NB4 (cell line): ENCODE data around the gene PLD4.
"Not testable (repeated sequence)": the region's sequence is repeated elsewhere in the genome, so short reads cannot be mapped to it uniquely, and the experiment has no call there.

Experiments used
- DNase-seq: peaks from one replicate; pipeline ENCODE4 v3.0.0; 2010; ENCODE audit warnings: low read depth
- H3K4me3 ChIP-seq: one replicate; pipeline ENCODE4 v1.5.1; 2011; ENCODE audit warnings: mild to moderate bottlenecking, low read depth, low read length, moderate library complexity
- MYC ChIP-seq: IDR thresholded peaks from 2 replicates; pipeline ENCODE4 v1.6.1; 2011; ENCODE audit warnings: low read depth, low read length
- POLR2A ChIP-seq: IDR thresholded peaks from 2 replicates; pipeline ENCODE4 v1.6.1; 2011; ENCODE audit warnings: mild to moderate bottlenecking; ENCODE audit not compliant: insufficient read length; ENCODE audit errors: extremely low read depth
- TF ChIP-seq, protein P1 (sequence below): IDR thresholded peaks from 2 replicates; pipeline ENCODE4 v1.6.1; 2011; ENCODE audit warnings: low read depth, low read length
- TF ChIP-seq, protein P2 (sequence below): IDR thresholded peaks from one replicate; pipeline ENCODE4 v1.5.1; 2012; ENCODE audit warnings: low read depth, low read length

Gene PLD4

DNA sequence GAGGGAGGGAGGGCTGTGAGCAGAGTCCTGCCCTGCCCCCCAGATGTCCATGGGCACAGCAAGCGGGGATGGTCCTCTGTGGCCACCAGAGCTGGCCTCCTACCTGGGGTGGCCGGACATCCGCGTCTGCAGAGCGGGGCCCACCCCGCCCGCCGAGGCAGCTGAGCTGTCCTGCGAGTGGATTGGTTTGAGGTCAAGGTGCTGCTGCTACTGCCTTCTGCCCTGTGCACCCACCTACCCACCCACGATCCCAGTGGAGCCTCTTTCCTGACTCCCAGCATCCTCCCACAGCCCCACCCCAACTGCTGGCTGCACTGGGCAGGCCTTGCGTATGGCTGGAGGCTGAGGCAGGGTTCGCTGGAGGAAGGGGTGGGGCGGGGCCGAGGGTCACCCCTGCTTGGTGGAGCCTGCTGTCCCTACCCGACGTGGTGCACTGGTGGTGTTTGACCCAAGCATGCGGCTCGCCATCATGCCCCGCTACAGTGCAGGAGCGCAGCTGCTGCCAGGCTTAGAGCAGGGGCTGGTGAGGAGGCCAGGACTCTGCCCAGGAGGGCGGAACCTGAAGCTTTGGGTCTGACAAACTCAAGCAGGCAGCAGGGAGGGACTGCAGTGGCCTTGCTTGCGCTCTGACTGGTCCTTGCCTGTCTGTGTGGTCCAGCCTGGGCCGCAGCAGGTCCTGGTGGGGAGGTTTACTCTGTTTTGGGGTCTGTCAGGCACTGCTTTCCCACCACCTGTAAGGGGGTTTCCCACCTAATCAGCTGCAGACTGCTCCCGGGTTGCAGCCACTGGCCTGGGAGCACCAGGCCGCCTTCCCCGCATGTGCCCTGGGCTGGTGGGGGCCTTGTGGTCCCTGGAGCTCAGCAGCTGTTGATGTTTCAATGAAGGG is 35.9 kb upstream of the PLD4 start:
- no peak for DNase-seq

DNA sequence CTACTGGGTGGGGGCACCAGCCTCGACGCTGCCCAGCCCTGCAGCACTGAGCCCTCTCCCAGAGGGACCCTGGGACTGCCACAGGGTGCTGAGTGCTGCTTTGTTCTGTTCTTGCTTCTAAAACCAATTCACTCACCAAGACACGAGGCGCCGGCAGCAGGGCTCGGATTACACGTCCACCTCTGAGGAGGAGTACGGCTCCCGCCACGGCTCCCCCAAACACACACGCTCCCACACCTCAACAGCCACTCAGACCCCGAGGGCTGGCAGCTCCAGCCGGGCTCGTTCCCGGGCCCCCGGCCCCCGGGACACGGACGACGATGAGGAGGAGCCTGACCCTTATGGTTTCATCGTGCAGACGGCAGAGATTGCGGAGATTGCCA is 35.3 kb upstream of the PLD4 start:
- H3K4me3 ChIP-seq: no peak overlapping the region
- TF ChIP-seq, protein P1, sequence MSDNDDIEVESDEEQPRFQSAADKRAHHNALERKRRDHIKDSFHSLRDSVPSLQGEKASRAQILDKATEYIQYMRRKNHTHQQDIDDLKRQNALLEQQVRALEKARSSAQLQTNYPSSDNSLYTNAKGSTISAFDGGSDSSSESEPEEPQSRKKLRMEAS: no peak
- TF ChIP-seq MYC: no peak
- TF ChIP-seq, protein P2, sequence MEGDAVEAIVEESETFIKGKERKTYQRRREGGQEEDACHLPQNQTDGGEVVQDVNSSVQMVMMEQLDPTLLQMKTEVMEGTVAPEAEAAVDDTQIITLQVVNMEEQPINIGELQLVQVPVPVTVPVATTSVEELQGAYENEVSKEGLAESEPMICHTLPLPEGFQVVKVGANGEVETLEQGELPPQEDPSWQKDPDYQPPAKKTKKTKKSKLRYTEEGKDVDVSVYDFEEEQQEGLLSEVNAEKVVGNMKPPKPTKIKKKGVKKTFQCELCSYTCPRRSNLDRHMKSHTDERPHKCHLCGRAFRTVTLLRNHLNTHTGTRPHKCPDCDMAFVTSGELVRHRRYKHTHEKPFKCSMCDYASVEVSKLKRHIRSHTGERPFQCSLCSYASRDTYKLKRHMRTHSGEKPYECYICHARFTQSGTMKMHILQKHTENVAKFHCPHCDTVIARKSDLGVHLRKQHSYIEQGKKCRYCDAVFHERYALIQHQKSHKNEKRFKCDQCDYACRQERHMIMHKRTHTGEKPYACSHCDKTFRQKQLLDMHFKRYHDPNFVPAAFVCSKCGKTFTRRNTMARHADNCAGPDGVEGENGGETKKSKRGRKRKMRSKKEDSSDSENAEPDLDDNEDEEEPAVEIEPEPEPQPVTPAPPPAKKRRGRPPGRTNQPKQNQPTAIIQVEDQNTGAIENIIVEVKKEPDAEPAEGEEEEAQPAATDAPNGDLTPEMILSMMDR: no peak
- TF ChIP-seq POLR2A: no peak
- no peak for DNase-seq

More for the DNA sequence above, 35.9 kb upstream of the PLD4 start:
- TF ChIP-seq, protein P1: no peak
- TF ChIP-seq POLR2A (no peak), MYC (no peak)
- TF ChIP-seq, protein P2: no peak
- H3K4me3 ChIP-seq: no peak overlapping the region

DNA sequence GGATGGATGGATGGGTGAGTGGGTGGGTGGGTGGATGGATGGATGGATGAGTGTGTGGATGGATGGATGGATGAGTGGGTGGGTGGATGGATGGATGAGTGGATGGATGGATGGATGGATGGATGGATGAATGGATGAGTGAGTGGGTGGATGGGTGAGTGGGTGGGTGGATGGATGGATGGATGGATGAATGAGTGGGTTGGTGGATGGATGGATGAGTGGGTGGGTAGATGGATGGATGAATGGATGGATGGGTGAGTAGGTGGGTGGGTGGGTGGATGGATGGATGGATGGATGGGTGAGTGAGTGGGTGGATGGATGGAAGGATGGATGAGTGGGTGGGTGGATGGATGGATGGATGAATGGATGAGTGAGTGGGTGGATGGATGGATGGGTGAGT is 34.4 kb upstream of the PLD4 start:
- DNase-seq: not testable (repeated sequence)

DNA sequence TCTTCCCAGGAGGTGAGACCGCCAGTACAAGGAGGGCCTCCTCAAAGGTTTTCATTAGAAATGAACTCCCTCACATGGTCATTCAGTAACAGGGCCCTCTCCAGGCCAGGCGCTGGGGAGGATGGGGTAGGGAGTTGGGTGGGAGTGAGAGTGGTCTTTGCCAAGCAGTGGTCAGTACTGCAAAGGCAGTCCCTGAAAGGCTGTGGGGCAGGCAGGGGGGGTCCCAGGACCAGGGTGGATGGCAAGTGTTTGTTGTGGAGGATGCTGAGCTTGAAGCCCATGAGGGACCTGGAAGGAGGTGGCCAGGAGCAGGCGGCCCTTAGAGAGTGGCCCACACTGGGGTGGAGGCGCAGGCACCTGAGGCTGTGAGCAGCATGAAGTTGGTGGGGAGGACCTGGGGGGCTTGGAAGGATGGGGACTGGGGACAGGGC is 33.5 kb upstream of the PLD4 start:
- TF ChIP-seq, protein P1: no peak
- TF ChIP-seq MYC (no peak), POLR2A (no peak)
- TF ChIP-seq, protein P2: no peak
- peak; percentile 1 for DNase-seq

More for the DNA sequence above, 34.4 kb upstream of the PLD4 start:
- not testable (repeated sequence) for H3K4me3 ChIP-seq

DNA sequence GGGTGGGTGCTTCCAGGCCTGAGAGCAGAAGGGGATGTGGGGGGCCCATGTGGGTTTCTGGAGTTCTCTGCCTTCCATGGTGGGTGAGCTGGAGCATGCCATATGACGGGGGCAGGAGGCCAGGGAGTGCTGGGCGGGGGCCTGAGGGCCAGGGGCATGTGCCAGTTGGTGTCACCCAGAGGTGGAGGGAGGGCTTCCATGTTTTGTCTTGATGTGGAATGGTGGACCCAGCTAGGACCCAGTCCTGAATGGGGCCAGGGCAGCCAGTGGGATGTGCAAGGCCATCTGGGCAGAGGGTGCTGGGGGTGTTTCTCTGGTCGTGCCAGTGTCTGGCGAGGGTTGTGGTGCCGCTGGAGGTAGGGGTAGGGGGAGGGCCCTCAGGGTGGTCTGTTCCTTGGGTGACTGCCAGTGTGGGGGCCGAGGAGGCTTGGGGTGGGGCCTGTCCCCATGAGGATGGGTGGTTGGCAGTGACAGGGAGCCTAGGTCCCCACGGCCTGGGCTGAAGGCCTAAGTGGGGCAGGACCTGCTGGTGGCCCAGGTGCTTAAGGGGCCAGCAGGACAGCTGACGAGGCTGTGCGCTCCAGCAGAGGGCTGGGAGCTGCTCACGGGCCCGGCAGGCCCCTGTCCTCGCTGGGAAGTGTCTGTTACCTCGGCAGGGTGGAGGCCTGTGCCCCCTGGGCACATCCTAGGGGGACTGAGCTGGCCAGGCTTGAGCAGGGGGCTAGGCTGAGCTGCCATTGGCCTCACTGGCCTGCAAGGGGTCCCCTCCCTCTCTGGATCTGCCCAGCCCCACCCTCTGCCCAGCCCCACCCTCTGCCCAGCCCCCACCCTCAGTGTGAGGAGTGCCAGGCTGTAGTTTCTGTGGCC is 32.8 kb upstream of the PLD4 start:
- TF ChIP-seq MYC (no peak), POLR2A (no peak)
- no peak overlapping the region for H3K4me3 ChIP-seq
- peak; percentile 2 for DNase-seq

More for the DNA sequence above, 33.5 kb upstream of the PLD4 start:
- H3K4me3 ChIP-seq: no peak overlapping the region

DNA sequence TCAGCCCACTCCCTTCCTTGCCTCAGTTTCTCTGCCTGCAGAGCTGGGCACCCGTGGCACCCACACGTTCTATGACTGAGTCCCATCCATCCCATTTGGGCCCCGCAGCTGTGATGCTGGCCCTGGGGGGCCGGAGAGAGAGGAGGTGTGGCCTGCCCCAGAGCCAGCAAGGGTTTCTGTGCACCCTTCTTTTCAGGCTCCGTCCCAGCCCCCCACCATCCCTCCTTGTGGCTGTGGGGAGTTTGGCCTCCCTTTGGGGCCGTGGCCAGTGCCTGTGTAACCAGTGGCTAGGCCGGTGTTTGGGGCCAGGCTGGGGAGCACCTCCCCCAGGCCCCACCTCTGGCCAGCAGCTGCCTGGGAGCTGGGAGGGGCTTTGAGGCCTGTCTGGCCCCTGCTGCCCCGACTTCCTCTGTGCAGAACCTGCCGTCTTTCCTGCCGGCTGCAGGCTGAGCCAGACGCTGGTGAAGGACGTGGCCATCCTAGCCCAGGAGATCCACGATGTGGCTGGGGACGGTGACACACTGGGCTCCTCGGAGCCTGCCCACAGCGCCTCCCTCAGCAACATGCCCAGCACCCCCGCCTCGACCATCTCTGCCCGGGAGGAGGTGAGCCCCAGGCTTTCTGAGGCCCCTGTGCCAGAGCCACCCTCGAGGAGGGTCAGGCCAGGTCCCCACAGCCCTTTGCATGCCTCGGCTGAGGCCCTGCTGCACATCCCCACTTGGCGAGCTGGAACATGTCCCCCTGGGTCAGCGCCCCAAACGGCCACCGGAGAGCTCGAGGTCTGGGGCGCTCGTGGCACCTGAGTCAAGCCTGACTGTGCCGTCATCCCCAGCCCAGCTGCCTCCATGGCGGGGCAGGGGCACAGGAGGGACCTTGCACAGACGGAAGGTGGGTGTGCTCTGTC is 31.9 kb upstream of the PLD4 start:
- TF ChIP-seq MYC: no peak
- TF ChIP-seq, protein P1: no peak
- no peak overlapping the region for H3K4me3 ChIP-seq
- peak; percentile 18 for DNase-seq
